Measurements from ENCODE around the gene PLCL2.
A peak's percentile ranks its signal among the peaks of the same experiment; 100 is the strongest.
"Not testable (repeated sequence)": the region's sequence is repeated elsewhere in the genome, so short reads cannot be mapped to it uniquely, and the experiment has no call there.

Gene PLCL2

DNA sequence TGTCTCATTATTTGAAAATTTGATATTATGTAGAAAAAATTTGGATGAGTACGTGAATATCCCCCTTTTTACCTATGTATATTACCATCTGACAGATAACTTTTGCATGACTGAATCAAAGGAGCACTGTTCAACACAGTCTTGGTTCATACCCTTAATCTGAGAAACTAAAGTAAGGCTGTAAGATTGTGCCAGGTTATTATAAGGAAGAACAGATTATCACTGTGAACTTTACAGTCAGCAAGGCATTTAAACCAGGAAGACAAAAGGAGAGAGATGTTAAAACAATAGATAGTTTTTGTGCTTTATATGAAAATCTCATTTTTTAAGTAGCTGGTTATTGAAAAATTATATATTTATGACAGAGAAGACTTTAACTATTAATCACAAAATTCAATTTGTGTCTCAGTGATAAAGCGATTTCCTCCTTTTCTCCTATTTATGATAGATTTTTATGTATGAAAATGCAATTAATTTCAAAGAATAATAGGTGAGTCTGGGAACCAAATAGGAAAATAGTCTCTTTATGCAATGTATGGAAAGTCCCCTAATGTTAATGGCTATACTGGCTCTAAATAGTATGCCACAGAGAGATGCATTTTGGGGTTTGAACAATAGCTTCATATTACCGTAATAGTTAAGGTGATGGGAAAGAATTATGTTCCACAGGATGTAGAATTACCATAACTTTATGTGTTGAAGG lies 33.4 kb downstream of the PLCL2 start:
- DNase-seq (ENCODE audit: low spot score) = no peak

DNA sequence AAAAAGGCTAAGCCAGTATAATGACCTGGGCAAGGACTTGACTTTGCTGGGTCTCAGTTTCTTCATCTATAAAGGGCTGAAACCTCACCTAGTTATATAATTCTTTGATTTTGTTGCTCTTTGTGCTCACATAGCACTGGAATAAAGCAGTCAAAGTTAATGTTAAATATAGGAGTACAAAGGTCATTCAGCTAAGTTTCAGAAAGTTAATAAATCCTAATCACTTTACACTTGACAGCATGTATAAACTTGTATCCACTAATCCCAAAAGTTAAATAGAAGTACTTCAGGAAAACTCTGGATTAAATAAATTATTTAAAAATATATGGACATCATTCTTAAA lies 33.9 kb downstream of the PLCL2 start:
- DNase-seq (ENCODE audit: low spot score) = no peak

DNA sequence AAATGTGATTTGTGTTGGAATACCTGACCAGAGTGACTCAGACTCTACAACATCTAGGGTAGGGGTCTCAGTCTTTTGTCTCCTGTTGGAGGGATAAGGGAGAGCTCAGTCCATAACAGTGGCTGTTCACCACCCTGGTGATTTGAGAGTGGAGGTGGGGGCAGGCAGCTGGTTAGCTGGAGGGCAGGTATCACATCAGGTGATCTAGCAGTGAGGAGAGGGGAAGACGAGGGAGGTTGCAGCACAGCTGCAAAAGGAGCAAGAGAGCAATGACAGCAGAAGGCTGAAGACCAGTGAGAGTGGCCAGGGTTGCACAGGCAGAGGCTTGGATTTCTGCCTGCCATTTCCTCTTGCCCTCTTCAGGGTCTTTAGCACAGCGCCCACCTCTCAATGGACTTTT lies 38.4 kb downstream of the PLCL2 start:
- no peak for DNase-seq (ENCODE audit: low spot score)

DNA sequence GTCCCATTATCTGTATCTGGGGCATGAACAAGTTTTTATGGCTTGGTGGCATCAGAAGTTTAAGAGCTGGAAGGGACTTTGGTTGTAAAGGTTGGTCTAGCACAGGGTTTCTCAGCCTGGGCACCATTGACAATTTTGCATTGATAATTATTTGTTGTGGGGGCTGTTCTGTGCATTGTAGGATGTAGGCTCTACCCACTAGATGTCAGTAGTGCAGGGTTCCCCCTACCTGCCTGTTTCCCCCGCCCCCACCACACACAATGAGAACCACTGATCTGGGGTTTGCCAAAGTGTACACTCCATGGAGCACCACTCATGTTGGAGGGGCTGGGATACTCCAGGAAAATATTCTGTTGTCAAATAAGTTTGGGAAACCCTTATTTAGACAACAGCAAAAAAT lies 42.7 kb downstream of the PLCL2 start:
- peak; percentile 5 for DNase-seq (ENCODE audit: low spot score)

DNA sequence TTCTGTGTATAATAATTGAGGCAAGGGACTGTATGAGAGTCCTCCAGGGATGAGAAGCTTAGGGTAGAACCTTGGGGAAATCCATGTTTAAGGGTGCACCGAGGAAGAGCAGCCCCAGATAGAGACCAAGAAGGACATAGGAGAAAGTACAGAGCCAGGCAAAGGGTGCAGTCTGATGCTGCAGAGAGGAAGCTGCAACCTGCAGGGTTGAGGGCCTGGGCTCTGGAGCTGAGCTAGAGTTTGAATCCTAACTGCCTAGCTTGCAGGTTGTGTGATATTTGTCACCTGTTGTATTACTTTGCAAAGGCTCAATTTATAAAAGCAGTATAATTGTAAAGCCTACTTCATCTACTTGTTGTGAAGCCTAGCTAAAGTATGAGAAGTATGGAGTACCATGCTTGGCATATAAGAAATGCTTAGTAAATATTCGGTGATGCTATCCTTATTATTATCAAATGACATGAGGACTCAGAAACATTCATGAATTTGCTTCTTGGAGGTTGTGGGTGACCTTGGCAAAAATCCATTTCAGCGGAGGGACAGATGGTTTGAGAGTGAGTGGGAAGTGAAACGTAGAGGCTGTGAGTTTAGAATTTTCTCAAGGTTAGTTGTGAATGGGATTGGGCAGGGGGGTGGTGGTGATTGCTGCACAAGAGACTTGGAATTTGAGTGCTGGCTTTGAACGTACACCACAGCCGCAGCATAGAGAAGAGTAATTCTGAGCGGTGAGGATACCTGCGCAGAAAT lies 43.8 kb downstream of the PLCL2 start:
- DNase-seq (ENCODE audit: low spot score) = no peak

DNA sequence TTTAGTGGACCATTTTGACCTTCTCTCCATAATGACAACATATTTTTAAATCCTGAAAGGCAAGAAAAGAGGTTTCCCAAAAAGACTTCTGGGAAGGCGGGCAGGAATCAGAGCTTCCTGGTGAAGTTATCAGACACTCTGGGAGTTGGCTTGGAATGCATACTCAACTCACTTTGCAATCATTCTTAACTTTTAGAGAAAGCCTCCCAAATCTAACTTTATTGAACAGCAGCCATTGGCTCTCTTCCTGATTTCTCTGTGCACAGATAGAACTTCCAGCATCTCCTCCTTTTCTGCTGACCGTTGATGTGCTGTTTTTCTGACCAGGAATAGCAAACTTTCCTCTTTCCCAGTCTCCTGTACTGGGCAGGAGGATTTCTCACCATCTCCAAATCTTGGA lies 44.6 kb downstream of the PLCL2 start:
- DNase-seq (ENCODE audit: low spot score) = no peak

GRCh38 chr3:16932877-16933276 lies 48.1 kb downstream of the PLCL2 start:
- no peak for DNase-seq (ENCODE audit: low spot score)

- no peak for DNase-seq (ENCODE audit: low spot score)
These were observed 51.0 kb downstream of the PLCL2 start for GRCh38 chr3:16935781-16936180.

DNA sequence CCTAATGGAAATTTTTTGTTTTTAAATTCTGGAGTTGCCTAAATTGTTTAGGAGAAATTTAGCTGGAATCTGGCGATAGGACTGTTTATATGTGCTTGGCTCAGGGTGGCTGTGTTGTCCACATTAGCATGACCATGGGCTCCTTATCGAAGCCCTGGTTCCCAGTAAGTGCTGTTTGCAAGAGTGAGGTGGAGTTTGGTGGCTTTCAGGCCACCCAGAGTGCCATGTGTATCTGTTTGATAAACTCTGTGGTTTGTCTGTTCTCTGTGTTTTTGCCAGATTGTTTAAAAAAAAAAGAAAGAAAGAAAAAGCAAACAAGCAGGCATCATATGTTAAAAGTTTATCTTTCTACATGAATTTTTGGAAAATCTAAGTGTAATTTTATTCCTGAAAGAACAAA lies 51.5 kb downstream of the PLCL2 start:
- DNase-seq (ENCODE audit: low spot score) = no peak

- no peak for DNase-seq (ENCODE audit: low spot score)
These were observed 52.0 kb downstream of the PLCL2 start for GRCh38 chr3:16936676-16937230.

GRCh38 chr3:16937326-16937845 lies 52.6 kb downstream of the PLCL2 start:
- no peak for DNase-seq (ENCODE audit: low spot score)

GRCh38 chr3:16940769-16941700 lies 56.3 kb downstream of the PLCL2 start:
- no peak for DNase-seq (ENCODE audit: low spot score)

DNA sequence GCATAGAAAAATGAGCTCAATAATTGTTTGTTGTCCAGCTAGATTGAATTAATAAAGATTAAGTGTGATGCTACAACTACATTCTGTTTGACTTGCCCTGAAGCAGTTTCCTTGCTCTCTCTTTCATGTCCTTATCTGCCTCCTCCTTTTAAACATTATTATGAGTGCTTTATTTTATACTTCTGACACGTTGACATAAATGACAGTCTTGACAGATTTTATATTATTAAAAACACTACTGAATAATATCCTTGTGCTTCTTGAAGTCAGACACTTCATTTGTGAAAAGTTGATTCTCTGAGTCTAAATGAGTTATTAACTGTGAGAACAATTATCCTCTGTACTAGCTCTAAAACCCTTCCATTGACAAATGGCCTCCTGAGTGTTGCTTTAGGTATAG lies 58.2 kb downstream of the PLCL2 start:
- DNase-seq (ENCODE audit: low spot score) = no peak

DNA sequence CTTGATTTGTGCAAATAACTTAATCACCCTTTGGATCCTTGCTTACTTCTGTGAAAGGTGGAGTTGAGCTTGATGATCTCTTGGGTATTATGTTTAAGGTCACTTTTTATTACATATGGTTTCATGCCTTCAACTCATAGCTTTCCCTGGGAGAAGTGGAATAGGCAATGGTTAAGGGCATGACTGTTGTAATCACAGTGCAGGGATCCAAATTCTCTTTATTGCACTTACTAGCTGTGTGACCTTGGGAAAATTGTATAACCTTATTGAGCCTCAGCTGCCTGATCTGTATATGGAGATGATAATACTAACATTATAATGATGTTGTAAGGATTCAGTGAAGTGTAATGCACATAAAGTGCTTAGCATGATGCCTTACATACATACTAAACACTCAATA lies 59.1 kb downstream of the PLCL2 start:
- DNase-seq (ENCODE audit: low spot score) = no peak

DNA sequence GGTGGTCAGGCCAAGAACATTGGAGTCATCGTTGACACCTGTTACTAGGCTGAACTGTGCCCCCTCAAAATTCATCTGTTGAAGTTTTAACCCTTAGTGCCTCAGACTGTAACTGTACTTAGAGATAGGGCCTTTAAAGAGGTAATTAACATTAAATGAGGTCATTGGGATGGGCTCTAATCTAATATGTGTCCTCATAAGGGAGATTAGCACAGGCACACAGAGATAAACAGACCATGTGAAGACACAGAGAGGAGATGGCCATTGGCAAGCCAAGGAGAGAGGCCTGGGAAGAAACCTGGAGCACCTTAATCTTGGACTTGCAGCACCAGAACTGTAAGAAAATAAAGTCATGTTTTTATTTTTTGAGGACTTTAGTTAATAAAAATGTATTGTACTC lies 59.6 kb downstream of the PLCL2 start:
- DNase-seq (ENCODE audit: low spot score) = no peak

DNA sequence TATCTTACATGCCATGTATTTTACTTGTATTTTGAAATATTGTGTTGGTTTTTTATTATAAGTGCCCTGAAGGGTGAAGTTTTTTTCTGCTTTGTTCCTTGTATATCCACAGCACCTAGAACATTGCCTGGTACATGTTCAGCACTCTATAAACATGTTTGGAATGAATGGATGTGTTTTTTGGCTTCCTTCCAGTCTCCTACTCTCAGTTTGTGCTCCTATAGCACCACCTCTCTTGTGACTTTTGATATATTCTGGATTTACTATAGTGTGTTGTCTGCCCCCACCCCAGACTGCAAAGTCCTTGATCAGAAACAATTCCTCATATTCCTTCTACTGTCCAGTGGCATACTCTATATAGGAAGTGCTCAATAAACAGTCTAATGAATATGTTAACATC lies 60.6 kb downstream of the PLCL2 start:
- no peak for DNase-seq (ENCODE audit: low spot score)

GRCh38 chr3:16950282-16950681 lies 65.5 kb downstream of the PLCL2 start:
- DNase-seq (ENCODE audit: low spot score) = no peak

GRCh38 chr3:16950845-16951244 lies 66.1 kb downstream of the PLCL2 start:
- no peak for DNase-seq (ENCODE audit: low spot score)

GRCh38 chr3:16957852-16958251 lies 73.1 kb downstream of the PLCL2 start:
- DNase-seq (ENCODE audit: low spot score) = not testable (repeated sequence)

- DNase-seq (ENCODE audit: low spot score) = no peak
These were observed 75.4 kb downstream of the PLCL2 start for GRCh38 chr3:16960125-16960524.

DNA sequence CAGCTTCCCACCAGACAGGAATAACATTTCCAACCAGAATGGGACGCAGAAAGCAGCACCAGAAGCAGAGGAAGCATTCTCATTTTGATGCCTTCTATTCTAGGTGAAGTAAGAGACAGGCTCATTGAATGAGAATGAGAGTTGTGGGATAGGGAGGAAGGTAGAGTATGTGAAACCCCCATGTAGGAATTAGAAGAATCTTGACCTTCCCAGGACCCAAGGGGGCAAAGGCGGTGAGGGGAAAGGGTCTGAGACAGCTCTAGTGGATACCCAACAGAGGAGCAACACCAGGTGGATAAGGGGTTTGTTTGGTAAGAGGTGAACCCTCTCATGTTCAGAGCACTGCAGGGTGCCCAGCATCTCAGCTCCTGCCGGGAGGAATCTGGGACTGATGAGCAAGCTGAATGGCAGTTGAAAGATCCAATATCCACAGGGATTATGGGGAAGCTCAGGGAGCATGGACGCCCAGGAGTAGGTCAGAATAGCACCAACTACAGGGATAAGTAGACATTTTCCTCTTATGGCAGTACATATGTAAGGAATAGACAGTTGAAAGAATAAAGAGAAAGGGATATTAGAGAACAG lies 77.0 kb downstream of the PLCL2 start:
- DNase-seq (ENCODE audit: low spot score) = no peak

DNA sequence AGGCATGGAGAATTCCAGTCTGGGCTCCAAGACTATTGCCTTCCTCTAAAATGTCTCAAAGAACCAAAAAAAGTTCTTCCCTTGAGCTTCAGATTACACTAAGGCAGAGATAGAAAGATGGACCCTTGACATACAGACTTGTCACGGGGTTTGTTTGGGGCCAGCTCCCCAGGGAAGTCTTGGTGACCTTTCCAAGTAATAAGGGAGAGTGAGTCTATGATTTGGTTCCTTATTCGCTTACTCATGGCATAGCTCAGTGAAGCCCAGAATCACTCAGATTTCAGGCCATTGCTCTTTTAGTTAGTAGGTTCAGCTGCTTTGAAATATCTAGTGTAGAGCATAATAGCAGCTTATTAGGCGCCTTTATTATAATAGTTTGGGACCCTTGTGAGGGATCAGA lies 90.3 kb downstream of the PLCL2 start:
- no peak for DNase-seq (ENCODE audit: low spot score)
